Trophoblast cell (in vitro differentiated cells and primary cell): ENCODE measurements around the gene CPNE2.

ENCODE experiments used
- DNase-seq, 2 donors: peaks; one replicate each; pipeline ENCODE4 v3.0.0-alpha.2; 2016
- H2AFZ ChIP-seq: 2 replicates; pipeline ENCODE4 v1.6.1; 2013; ENCODE audit warnings: low read length, moderate library complexity, mild to moderate bottlenecking; ENCODE audit not compliant: insufficient read depth, poor library complexity
- H2AK5ac ChIP-seq: 2 replicates; pipeline ENCODE4 v1.6.1; 2013; ENCODE audit warnings: mild to moderate bottlenecking, low read length
- H2BK120ac ChIP-seq: 2 replicates; pipeline ENCODE4 v1.6.1; 2013; ENCODE audit warnings: low read length, mild to moderate bottlenecking, moderate library complexity; ENCODE audit not compliant: insufficient read depth, poor library complexity
- H2BK12ac ChIP-seq: 2 replicates; pipeline ENCODE4 v1.6.1; 2013; ENCODE audit warnings: mild to moderate bottlenecking, low read length, moderate library complexity
- H2BK5ac ChIP-seq: 2 replicates; pipeline ENCODE4 v1.6.1; 2013; ENCODE audit warnings: low read length, low read depth, moderate library complexity, mild to moderate bottlenecking; ENCODE audit not compliant: poor library complexity
- H3K14ac ChIP-seq: 2 replicates; pipeline ENCODE4 v1.6.1; 2013; ENCODE audit warnings: mild to moderate bottlenecking, low read length
- H3K18ac ChIP-seq: 2 replicates; pipeline ENCODE4 v1.6.1; 2013; ENCODE audit warnings: mild to moderate bottlenecking, low read length
- H3K23ac ChIP-seq: 2 replicates; pipeline ENCODE4 v1.6.1; 2013; ENCODE audit warnings: low read length
- H3K27ac ChIP-seq: 2 replicates; pipeline ENCODE4 v1.5.1; 2013; ENCODE audit warnings: low read depth, mild to moderate bottlenecking, inconsistent platforms, low read length, moderate library complexity
- H3K27me3 ChIP-seq: 2 replicates; pipeline ENCODE4 v1.6.1; 2013; ENCODE audit warnings: inconsistent platforms, mild to moderate bottlenecking, low read length, moderate library complexity; ENCODE audit not compliant: insufficient read depth
- H3K36me3 ChIP-seq, 2 experiments: 1 replicate in 1 of 2; 2 replicates in 1 of 2; pipeline ENCODE4 v1.6.1; 2013; ENCODE audit warnings: low read length in 2 of 2, mild to moderate bottlenecking in 2 of 2, moderate library complexity in 1 of 2; ENCODE audit not compliant: insufficient read depth in 2 of 2, control insufficient read depth in 1 of 2
- H3K4ac ChIP-seq: 2 replicates; pipeline ENCODE4 v1.6.1; 2013; ENCODE audit warnings: low read depth, mild to moderate bottlenecking, low read length, moderate library complexity
- H3K4me1 ChIP-seq, 2 experiments: 1 replicate in 1 of 2; 2 replicates in 1 of 2; pipeline ENCODE4 v1.6.1; 2013; ENCODE audit warnings: low read length in 2 of 2, mild to moderate bottlenecking in 2 of 2, moderate library complexity in 1 of 2; ENCODE audit not compliant: insufficient read depth in 2 of 2, control insufficient read depth in 1 of 2
- H3K4me2 ChIP-seq: 2 replicates; pipeline ENCODE4 v1.6.1; 2013; ENCODE audit warnings: inconsistent platforms, mild to moderate bottlenecking, low read length, moderate library complexity
- H3K4me3 ChIP-seq: 2 replicates; pipeline ENCODE4 v1.5.1; 2013; ENCODE audit warnings: mild to moderate bottlenecking, low read depth, low read length, inconsistent platforms
- H3K79me1 ChIP-seq: one replicate; pipeline ENCODE4 v1.6.1; 2013; ENCODE audit warnings: low read length
- H3K79me2 ChIP-seq: 2 replicates; pipeline ENCODE4 v1.6.1; 2013; ENCODE audit warnings: low read length, mild to moderate bottlenecking; ENCODE audit not compliant: control insufficient read depth, insufficient read depth, poor library complexity
- H3K9ac ChIP-seq: 2 replicates; pipeline ENCODE4 v1.6.1; 2013; ENCODE audit warnings: mild to moderate bottlenecking, low read length
- H3K9me3 ChIP-seq: 2 replicates; pipeline ENCODE4 v1.6.1; 2013; ENCODE audit warnings: low read depth, mild to moderate bottlenecking, control low read depth, inconsistent platforms, low read length; ENCODE audit not compliant: insufficient read depth
- H4K12ac ChIP-seq: 2 replicates; pipeline ENCODE4 v1.6.1; 2013; ENCODE audit warnings: low read depth, mild to moderate bottlenecking, low read length, moderate library complexity
- H4K8ac ChIP-seq: 2 replicates; pipeline ENCODE4 v1.6.1; 2013; ENCODE audit warnings: low read depth, mild to moderate bottlenecking, low read length, moderate library complexity
- H4K91ac ChIP-seq: one replicate; pipeline ENCODE4 v1.6.1; 2013; ENCODE audit warnings: low read depth, mild to moderate bottlenecking, low read length, moderate library complexity
- WGBS: extraction: QIAGEN DNeasy Blood & Tissue Kit; methylation state at CpG from one replicate; pipeline ENCODE4 v1.1.7; 2013; ENCODE audit warnings: missing lambda C conversion rate; ENCODE audit not compliant: insufficient read length, insufficient coverage; ENCODE audit errors: extremely low coverage; 5-methylcytosine and 5-hydroxymethylcytosine counted together

CPNE2 gene

GRCh38 chr16:57072616-57073275 is 19.6 kb upstream of the CPNE2 start:
- H2AK5ac ChIP-seq, result no peak overlapping the region
- no peak overlapping the region for H2AFZ ChIP-seq
- no peaks in the 10 kb centered on the region for H3K27me3 ChIP-seq
- no peak overlapping the region for H3K4me3 ChIP-seq
- DNase-seq, result no peak
- no peak overlapping the region for H2BK12ac ChIP-seq
- no peak overlapping the region for H4K91ac ChIP-seq
- no peaks in the 10 kb centered on the region for H3K36me3 ChIP-seq
- H3K4me2 ChIP-seq, result no peak overlapping the region
- no peak overlapping the region for H4K8ac ChIP-seq
- H3K9me3 ChIP-seq, result no peaks in the 10 kb centered on the region
- H3K27ac ChIP-seq, result no peak overlapping the region
- H4K12ac ChIP-seq, result no peak overlapping the region
- no peak overlapping the region for H3K4ac ChIP-seq
- H3K4me1 ChIP-seq, result peaks cover 0 to 2% of the 10 kb centered on the region in 2 experiments
- H3K14ac ChIP-seq, result no peak overlapping the region
- no peaks in the 10 kb centered on the region for H3K79me2 ChIP-seq
- H3K18ac ChIP-seq, result no peak overlapping the region
- no peak overlapping the region for H2BK5ac ChIP-seq
- H2BK120ac ChIP-seq, result no peak overlapping the region
- no CpG with 5 or more reads among the region's 8 CpGs for WGBS
- H3K9ac ChIP-seq, result no peak overlapping the region
- no peaks in the 10 kb centered on the region for H3K79me1 ChIP-seq
- H3K23ac ChIP-seq, result no peak overlapping the region

GRCh38 chr16:57077714-57078113 is 14.7 kb upstream of the CPNE2 start:
- Histone ChIP-seq H3K4me1 (no peaks in the 10 kb centered on the region), H2AK5ac (no peak overlapping the region), H3K9me3 (peaks cover 1% of the 10 kb centered on the region), H4K12ac (no peak overlapping the region), H3K9ac (no peak overlapping the region), H3K27ac (no peak overlapping the region), H3K4ac (no peak overlapping the region), H2AFZ (no peak overlapping the region), H3K18ac (no peak overlapping the region), H3K23ac (no peak overlapping the region), H2BK12ac (no peak overlapping the region), H3K27me3 (no peaks in the 10 kb centered on the region), H3K14ac (no peak overlapping the region), H3K36me3 (no peaks in the 10 kb centered on the region), H3K4me2 (no peak overlapping the region), H3K4me3 (no peak overlapping the region), H4K91ac (no peak overlapping the region), H3K79me2 (no peaks in the 10 kb centered on the region), H2BK120ac (no peak overlapping the region), H2BK5ac (no peak overlapping the region), H3K79me1 (no peaks in the 10 kb centered on the region), H4K8ac (no peak overlapping the region)
- WGBS, result no CpG with 5 or more reads among the region's 7 CpGs
- DNase-seq, result no peak

GRCh38 chr16:57081744-57082143 is 10.6 kb upstream of the CPNE2 start:
- Histone ChIP-seq H3K79me2 (no peaks in the 10 kb centered on the region), H2BK120ac (no peak overlapping the region), H3K27ac (no peak overlapping the region), H4K8ac (no peak overlapping the region), H3K4me2 (no peak overlapping the region), H3K4me1 (no peaks in the 10 kb centered on the region), H2AFZ (no peak overlapping the region), H3K14ac (no peak overlapping the region), H3K18ac (no peak overlapping the region), H4K91ac (no peak overlapping the region), H2BK5ac (no peak overlapping the region), H4K12ac (no peak overlapping the region), H2AK5ac (no peak overlapping the region), H3K27me3 (no peaks in the 10 kb centered on the region), H3K23ac (no peak overlapping the region), H3K9me3 (peaks cover 1% of the 10 kb centered on the region), H3K36me3 (no peaks in the 10 kb centered on the region), H3K79me1 (no peaks in the 10 kb centered on the region), H3K4ac (no peak overlapping the region), H3K4me3 (no peak overlapping the region), H2BK12ac (no peak overlapping the region), H3K9ac (no peak overlapping the region)
- DNase-seq, result no peak

GRCh38 chr16:57082664-57083063 is 9.7 kb upstream of the CPNE2 start:
- Histone ChIP-seq H2AK5ac (no peak overlapping the region), H3K36me3 (no peaks in the 10 kb centered on the region), H2BK120ac (no peak overlapping the region), H3K4ac (no peak overlapping the region), H3K23ac (no peak overlapping the region), H2BK12ac (no peak overlapping the region), H3K79me2 (no peaks in the 10 kb centered on the region), H4K12ac (no peak overlapping the region), H3K4me2 (no peak overlapping the region), H4K8ac (no peak overlapping the region), H4K91ac (no peak overlapping the region), H3K18ac (no peak overlapping the region), H3K27ac (no peak overlapping the region), H3K79me1 (no peaks in the 10 kb centered on the region), H3K14ac (no peak overlapping the region), H2BK5ac (no peak overlapping the region), H3K4me1 (no peaks in the 10 kb centered on the region), H3K9me3 (peaks cover 1% of the 10 kb centered on the region), H3K9ac (no peak overlapping the region), H3K4me3 (no peak overlapping the region), H3K27me3 (no peaks in the 10 kb centered on the region), H2AFZ (no peak overlapping the region)
- no CpG with 5 or more reads among the region's 6 CpGs for WGBS
- no peak for DNase-seq
